HEK293 (cell line): ENCODE measurements around the gene ARID3A.

Experiments
- CTCF ChIA-PET: fragments of 350-600 bp; formaldehyde crosslinking; extraction: SDS; loops from one replicate; lab custom pipeline; 2021; ENCODE audit warnings: antibody characterized with exemption; lab: Yijun Ruan, JAX
- POLR2A ChIA-PET: fragments of 300-600 bp; formaldehyde crosslinking; extraction: SDS; loops from one replicate; lab custom pipeline; 2020; ENCODE audit warnings: antibody characterized with exemption, inconsistent platforms; lab: Yijun Ruan, JAX
- H3K27ac ChIP-seq: fragments of 200-500 bp; sonication (Bioruptor generic); 2 replicates; pipeline ENCODE4 v1.5.1; 2014; ENCODE audit warnings: low read depth, low read length, control low read depth, inconsistent platforms; ENCODE audit errors: extremely low read depth
- H3K36me3 ChIP-seq, 2 experiments: fragments of 200-500 bp in 1 of 2; sonication (Bioruptor generic) in 1 of 2; 1 replicate in 1 of 2; 2 replicates in 1 of 2; pipeline ENCODE4 v1.5.1; 2014 to 2017; ENCODE audit warnings: inconsistent platforms in 2 of 2, low read length in 2 of 2; ENCODE audit not compliant: control insufficient read depth in 2 of 2, insufficient read depth in 1 of 2
- H3K4me1 ChIP-seq: fragments of 200-500 bp; sonication (Bioruptor generic); 2 replicates; pipeline ENCODE4 v1.5.1; 2014; ENCODE audit warnings: mild to moderate bottlenecking, low read length, inconsistent platforms; ENCODE audit not compliant: control insufficient read depth, insufficient read depth
- H3K4me3 ChIP-seq: 2 replicates; pipeline ENCODE4 v1.5.1; 2011; ENCODE audit warnings: low read depth, mild to moderate bottlenecking, control low read depth, low read length, moderate library complexity
- H3K9me3 ChIP-seq: fragments of 200-500 bp; sonication (Bioruptor generic); 2 replicates; pipeline ENCODE4 v1.5.1; 2014; ENCODE audit warnings: low read depth, low read length, inconsistent platforms; ENCODE audit not compliant: control insufficient read depth, insufficient read depth
- GLIS1 ChIP-seq: fragments of 450-650 bp; formaldehyde crosslinking; IDR thresholded peaks from 2 replicates; pipeline ENCODE4 v1.5.1; 2016; ENCODE audit warnings: missing biosample characterization, missing genetic modification characterization
- IKZF3 ChIP-seq: fragments of 450-650 bp; IDR thresholded peaks from 2 replicates; pipeline ENCODE4 v1.5.0; 2018; ENCODE audit warnings: missing biosample characterization, mild to moderate bottlenecking, missing genetic modification characterization, moderate library complexity
- KLF1 ChIP-seq: fragments of 450-650 bp; formaldehyde crosslinking; IDR thresholded peaks from 2 replicates; pipeline ENCODE4 v1.5.1; 2016; ENCODE audit warnings: missing biosample characterization, missing genetic modification characterization
- MZF1 ChIP-seq: fragments of 450-650 bp; formaldehyde crosslinking; IDR thresholded peaks from 2 replicates; pipeline ENCODE4 v1.5.1; 2017; ENCODE audit warnings: missing biosample characterization, missing genetic modification characterization, borderline replicate concordance
- SALL2 ChIP-seq: fragments of 450-650 bp; formaldehyde crosslinking; IDR thresholded peaks from 2 replicates; pipeline ENCODE4 v1.5.0; 2017; ENCODE audit warnings: missing biosample characterization, mild to moderate bottlenecking, missing genetic modification characterization, borderline replicate concordance
- ZBTB11 ChIP-seq: fragments of 450-650 bp; formaldehyde crosslinking; conservative IDR thresholded peaks from 2 replicates; pipeline ENCODE4 v1.5.1; 2016; ENCODE audit warnings: low read depth, missing biosample characterization, missing genetic modification characterization
- ZFP3 ChIP-seq: fragments of 450-650 bp; formaldehyde crosslinking; IDR thresholded peaks from 2 replicates; pipeline ENCODE4 v1.5.1; 2016; ENCODE audit warnings: low read depth, missing biosample characterization, missing genetic modification characterization
- ZFP69B ChIP-seq: fragments of 450-650 bp; formaldehyde crosslinking; IDR thresholded peaks from 2 replicates; pipeline ENCODE4 v1.5.1; 2016; ENCODE audit warnings: missing biosample characterization, missing genetic modification characterization
- ZNF121 ChIP-seq: fragments of 450-650 bp; formaldehyde crosslinking; IDR thresholded peaks from 2 replicates; pipeline ENCODE4 v1.5.1; 2016; ENCODE audit warnings: missing biosample characterization, missing genetic modification characterization
- ZNF140 ChIP-seq: fragments of 450-650 bp; formaldehyde crosslinking; IDR thresholded peaks from 2 replicates; pipeline ENCODE4 v1.5.1; 2016; ENCODE audit warnings: missing biosample characterization, missing genetic modification characterization
- ZNF391 ChIP-seq: fragments of 450-650 bp; formaldehyde crosslinking; IDR thresholded peaks from 2 replicates; pipeline ENCODE4 v1.5.1; 2016; ENCODE audit warnings: low read depth, missing biosample characterization, missing genetic modification characterization, borderline replicate concordance
- ZNF423 ChIP-seq: fragments of 450-650 bp; formaldehyde crosslinking; IDR thresholded peaks from 2 replicates; pipeline ENCODE4 v1.5.1; 2016; ENCODE audit warnings: missing biosample characterization, missing genetic modification characterization
- ZNF830 ChIP-seq: fragments of 450-650 bp; IDR thresholded peaks from 2 replicates; pipeline ENCODE4 v1.5.0; 2018; ENCODE audit warnings: missing biosample characterization, missing genetic modification characterization, low read depth, mild to moderate bottlenecking, moderate library complexity
- TF ChIP-seq, protein P1 (sequence below): fragments of 450-650 bp; formaldehyde crosslinking; IDR thresholded peaks from 2 replicates; pipeline ENCODE4 v1.5.1; 2017; ENCODE audit warnings: missing biosample characterization, missing genetic modification characterization

Gene ARID3A

DNA sequence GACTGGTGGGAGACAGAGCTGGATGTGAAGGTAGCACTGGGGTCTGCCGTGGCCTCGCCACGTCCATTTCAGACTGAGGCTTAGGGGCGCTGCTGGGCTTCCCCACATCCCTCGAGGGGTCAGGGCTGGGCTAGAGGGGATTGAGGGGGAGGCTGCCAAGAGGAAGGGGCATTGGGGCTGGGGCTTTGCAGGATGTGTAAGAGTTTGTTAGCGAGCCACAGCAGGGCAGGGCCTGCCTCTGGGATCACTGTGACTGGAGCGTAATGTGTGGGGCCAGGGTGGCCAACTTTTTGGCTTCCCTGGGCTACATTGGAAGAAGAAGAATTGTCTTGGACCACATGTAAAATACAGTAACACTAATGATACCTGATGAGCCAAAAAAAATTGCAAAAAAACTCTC is 14.1 kb downstream of the ARID3A start:
- H3K4me1 ChIP-seq, result no peaks in the 10 kb centered on the region
- ChIA-PET POLR2A (no interaction called here), CTCF (no interaction called here)
- no peaks in the 10 kb centered on the region for H3K9me3 ChIP-seq
- no peak for TF ChIP-seq ZFP69B (tag by site-specific recombination)
- TF ChIP-seq ZNF423, result no peak
- TF ChIP-seq SALL2 (tag by site-specific recombination), result no peak
- peak; percentile 98 for TF ChIP-seq ZFP3 (tag by site-specific recombination)
- no peak for TF ChIP-seq MZF1 (tag by site-specific recombination)
- TF ChIP-seq ZNF140 (tag by site-specific recombination), result 0 out of 2 replicates have a peak, but pooled peaks have one; percentile 33
- no peak for TF ChIP-seq ZNF121
- TF ChIP-seq GLIS1 (tag by site-specific recombination), result no peak
- TF ChIP-seq IKZF3 (tag by site-specific recombination), result no peak
- TF ChIP-seq ZNF391, result no peak
- TF ChIP-seq ZBTB11 (tag by site-specific recombination), result no peak
- TF ChIP-seq, protein P1, sequence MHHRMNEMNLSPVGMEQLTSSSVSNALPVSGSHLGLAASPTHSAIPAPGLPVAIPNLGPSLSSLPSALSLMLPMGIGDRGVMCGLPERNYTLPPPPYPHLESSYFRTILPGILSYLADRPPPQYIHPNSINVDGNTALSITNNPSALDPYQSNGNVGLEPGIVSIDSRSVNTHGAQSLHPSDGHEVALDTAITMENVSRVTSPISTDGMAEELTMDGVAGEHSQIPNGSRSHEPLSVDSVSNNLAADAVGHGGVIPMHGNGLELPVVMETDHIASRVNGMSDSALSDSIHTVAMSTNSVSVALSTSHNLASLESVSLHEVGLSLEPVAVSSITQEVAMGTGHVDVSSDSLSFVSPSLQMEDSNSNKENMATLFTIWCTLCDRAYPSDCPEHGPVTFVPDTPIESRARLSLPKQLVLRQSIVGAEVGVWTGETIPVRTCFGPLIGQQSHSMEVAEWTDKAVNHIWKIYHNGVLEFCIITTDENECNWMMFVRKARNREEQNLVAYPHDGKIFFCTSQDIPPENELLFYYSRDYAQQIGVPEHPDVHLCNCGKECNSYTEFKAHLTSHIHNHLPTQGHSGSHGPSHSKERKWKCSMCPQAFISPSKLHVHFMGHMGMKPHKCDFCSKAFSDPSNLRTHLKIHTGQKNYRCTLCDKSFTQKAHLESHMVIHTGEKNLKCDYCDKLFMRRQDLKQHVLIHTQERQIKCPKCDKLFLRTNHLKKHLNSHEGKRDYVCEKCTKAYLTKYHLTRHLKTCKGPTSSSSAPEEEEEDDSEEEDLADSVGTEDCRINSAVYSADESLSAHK (tag by site-specific recombination), result no peak
- no peak overlapping the region for H3K27ac ChIP-seq
- H3K36me3 ChIP-seq, result peaks cover 0 to 41% of the 10 kb centered on the region in 2 experiments; a peak in 1 of 3 replicates
- no peak overlapping the region for H3K4me3 ChIP-seq

DNA sequence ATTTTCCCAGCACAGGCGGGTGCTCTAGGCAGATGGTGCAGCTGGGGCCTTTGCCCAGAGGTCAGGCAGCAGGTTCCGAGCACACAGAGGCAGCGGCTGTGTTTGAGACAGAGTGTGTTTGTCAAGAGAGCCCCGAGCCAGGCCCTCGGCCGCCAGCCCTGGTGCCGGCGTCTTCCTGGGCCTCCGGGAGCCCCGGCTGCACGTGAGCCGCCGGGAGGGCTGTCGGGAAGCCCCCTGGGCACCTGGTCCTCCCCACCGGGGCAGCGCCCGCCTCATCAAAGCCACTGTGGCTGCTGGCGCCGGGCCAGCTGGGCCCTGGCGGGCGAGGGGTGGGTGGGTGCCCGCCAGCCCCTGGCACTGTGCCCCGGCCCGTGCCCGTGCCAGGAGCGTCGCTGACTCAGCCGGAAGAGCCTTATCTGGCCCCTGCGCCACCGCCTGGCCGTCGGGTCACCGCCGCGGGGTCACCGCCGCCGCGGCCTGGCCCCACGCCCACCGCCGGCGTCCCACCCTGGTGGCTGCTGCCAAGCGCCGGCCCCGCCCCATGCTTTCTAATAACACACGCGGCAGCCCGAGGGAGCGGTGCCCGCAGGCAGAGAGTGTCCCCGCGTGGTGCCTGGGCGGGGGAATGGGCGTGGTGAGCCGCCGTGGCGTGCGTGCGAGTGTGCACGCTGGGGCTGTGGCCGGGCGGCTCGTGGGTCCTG is 14.9 kb downstream of the ARID3A start:
- no peak overlapping the region for H3K27ac ChIP-seq
- TF ChIP-seq ZNF830 (no peak), KLF1 (peak; percentile 57)
- no peaks in the 10 kb centered on the region for H3K4me1 ChIP-seq
- H3K9me3 ChIP-seq, result no peaks in the 10 kb centered on the region
- H3K4me3 ChIP-seq, result no peak overlapping the region
- ChIA-PET CTCF (no interaction called here), POLR2A (interaction anchor here (0.6 kb wide), 1 partner anchor 26 kb away, joined by 3 read pairs; no protein-coding TSS in a partner anchor)
- peaks cover 0 to 38% of the 10 kb centered on the region in 2 experiments; a peak in 1 of 3 replicates for H3K36me3 ChIP-seq
